ENCODE data around the gene KCNMA1. TPM values are rescaled to one million over a fixed set of nuclear protein-coding genes. Genes with fewer than 3 reads are reported as not detected.
A peak's percentile ranks its signal among the peaks of the same experiment; 100 is the strongest.

The KCNMA1 gene
- total and polyA plus RNA-seq, 10 of the 15 experiments (the other 5 are each of a cell fraction or from before 2014, with no cell fraction given): 8.5 to 77.0 (median 21.3) TPM

GRCh38 chr10:77377678-77378352 lies 259.8 kb downstream of the KCNMA1 start:
- ChIA-PET POLR2A (interaction anchor here (1.0 kb wide), 1 partner anchor 135 kb away, joined by 3 read pairs; no protein-coding TSS in a partner anchor), CTCF (interaction anchor here (0.6 to 4.1 kb wide), 15 partner anchors 10 to 409 kb away, joined by 3 to 23 read pairs (median 3); no protein-coding TSS in a partner anchor), SMC1A (ENCODE audit: uncharacterized antibody, unreplicated experiment) (interaction anchor here (0.6 to 2.0 kb wide), 17 partner anchors 9 to 342 kb away, joined by 3 to 8 read pairs (median 3); no protein-coding TSS in a partner anchor), RAD21 (ENCODE audit: unreplicated experiment) (interaction anchor here (0.7 to 2.4 kb wide), 4 partner anchors 145 to 263 kb away, joined by 3 to 15 read pairs (median 4); no protein-coding TSS in a partner anchor)
- BruUV-seq (replicated peaks): no TSS peak
- H3K79me2 ChIP-seq (ENCODE audit: control insufficient read depth, insufficient read depth, low read length): no peaks in the 10 kb centered on the region
- in situ Hi-C loops (cut with MboI) (no loop called here), intact Hi-C loops (cut with micrococcal nuclease; ENCODE audit: unreplicated experiment) (no loop called here)
- H2AFZ ChIP-seq (ENCODE audit: control insufficient read depth, low read depth, low read length): no peak overlapping the region
- no peak overlapping the region for H3K9ac ChIP-seq (ENCODE audit: control insufficient read depth, insufficient read depth, low read length)
- peak; percentile 55 for ATAC-seq
- no peaks in the 10 kb centered on the region for H3K27me3 ChIP-seq (replicated peaks in 1 of 2; ENCODE audit: control insufficient read depth in 2 of 2, insufficient read depth in 2 of 2, low read length in 1 of 2)
- H3K4me2 ChIP-seq (ENCODE audit: control insufficient read depth, insufficient read depth): no peak overlapping the region
- 31% methylated on average over 6 of the region's 6 CpGs for WGBS (ENCODE audit: insufficient coverage, insufficient replicate concordance, low lambda C conversion rate, missing lambda C conversion rate)
- H4K20me1 ChIP-seq (ENCODE audit: control insufficient read depth, insufficient read depth): no peaks in the 10 kb centered on the region; the same call in 1 of the 2 replicates
- no peak for DNase-seq (ENCODE audit: low read depth, low spot score)
- no peak for FAIRE-seq
- H3K9me3 ChIP-seq (replicated peaks; ENCODE audit: control insufficient read depth, insufficient read depth, low read length): no peaks in the 10 kb centered on the region
- no peaks in the 10 kb centered on the region for H3K36me3 ChIP-seq (ENCODE audit: control insufficient read depth in 2 of 2, insufficient read depth in 2 of 2, low read length in 1 of 2)
- no peak overlapping the region for H3K4me3 ChIP-seq
- no peaks in the 10 kb centered on the region for H3K4me1 ChIP-seq (ENCODE audit: control insufficient read depth, insufficient read depth, low read length)
- H3K27ac ChIP-seq (ENCODE audit: control insufficient read depth, insufficient read depth): no peak overlapping the region
- TF ChIP-seq SMARCA5 (IDR thresholded peaks at IDR 0.05) (no peak), MXI1 (IDR thresholded peaks at IDR 0.05; ENCODE audit: low read depth, low read length) (no peak), STAT1 (conservative IDR thresholded peaks at IDR 0.05) (no peak), GATAD2B (conservative IDR thresholded peaks at IDR 0.05; ENCODE audit: low read depth) (no peak), CTCF (IDR thresholded peaks at IDR 0.05 in 2 of 3, conservative IDR thresholded peaks at IDR 0.05 in 1 of 3; ENCODE audit: control insufficient read depth in 2 of 3, extremely low read depth in 1 of 3, insufficient read depth in 1 of 3, low read depth in 3 of 3, low read length in 3 of 3) (peak in 1 of 3 experiments; percentile 29; a peak in 1 of 6 replicates), SIX5 (IDR thresholded peaks at IDR 0.05; ENCODE audit: low read depth, low read length, severe bottlenecking) (no peak), RAD21 (IDR thresholded peaks at IDR 0.05; ENCODE audit: insufficient read depth, low read depth, low read length) (peak; percentile 38; the same call in 1 of the 2 replicates), ATF7 (IDR thresholded peaks at IDR 0.05; ENCODE audit: low read depth) (no peak), SMC3 (IDR thresholded peaks at IDR 0.05; ENCODE audit: borderline replicate concordance, low read length) (0 out of 2 replicates have a peak, but pooled peaks have one; percentile 10), BHLHE40 (IDR thresholded peaks at IDR 0.05; ENCODE audit: borderline replicate concordance in 1 of 2, low read depth in 2 of 2, low read length in 1 of 2) (no peak), ZNF24 (IDR thresholded peaks at IDR 0.05) (no peak), PBX3 (IDR thresholded peaks at IDR 0.05; ENCODE audit: insufficient replicate concordance, low read depth, low read length) (no peak), IRF4 (IDR thresholded peaks at IDR 0.05; ENCODE audit: low read depth, low read length) (no peak), SMAD1 (IDR thresholded peaks at IDR 0.05; ENCODE audit: low read depth, partially characterized antibody) (no peak), SRF (IDR thresholded peaks at IDR 0.05; ENCODE audit: low read depth in 2 of 2, low read length in 2 of 2) (no peak), RUNX3 (IDR thresholded peaks at IDR 0.05; ENCODE audit: low read length) (no peak), POLR2A (IDR thresholded peaks at IDR 0.05; ENCODE audit: low read depth, low read length) (no peak), YBX1 (IDR thresholded peaks at IDR 0.05) (no peak)
